Breast epithelium (tissue), 4 donors: ENCODE data around the gene GNAL. TPM values are rescaled to one million over a fixed set of nuclear protein-coding genes. Genes with fewer than 3 reads are reported as not detected.

ENCODE experiments used
- DNase-seq, 2 donors: peaks; one replicate each; pipeline ENCODE4 v3.0.0-alpha.2; 2019; ENCODE audit warnings: low spot score in 2 of 2
- H3K27ac ChIP-seq, 2 donors: fragments of 200-600 bp; sonication (generic) in 1 of 2; one replicate each; pipeline ENCODE4 v1.5.1; 2016 to 2019; ENCODE audit warnings: mild to moderate bottlenecking in 1 of 2
- H3K27me3 ChIP-seq, 2 donors: fragments of 200-600 bp; sonication (generic) in 1 of 2; one replicate each; pipeline versions ENCODE4 v1.5.1 to v1.6.0; 2017 to 2019; ENCODE audit warnings: control low read depth in 1 of 2, mild to moderate bottlenecking in 1 of 2
- H3K36me3 ChIP-seq: fragments of 200-600 bp; one replicate; pipeline ENCODE4 v1.5.1; 2019
- H3K4me1 ChIP-seq, 2 donors: fragments of 200-600 bp; sonication (generic); one replicate each; pipeline ENCODE4 v1.5.1; 2016 to 2019; ENCODE audit warnings: control low read depth in 1 of 2
- H3K4me3 ChIP-seq, 3 donors: fragments of 200-600 bp; sonication (generic); 1 replicate in 2 of 3; 2 replicates in 1 of 3; pipeline ENCODE4 v1.5.1; 2016 to 2019; ENCODE audit warnings: mild to moderate bottlenecking in 3 of 3, moderate library complexity in 2 of 3
- H3K9me3 ChIP-seq, 2 donors: fragments of 200-600 bp; sonication (generic) in 1 of 2; one replicate each; pipeline ENCODE4 v1.5.1; 2016 to 2019; ENCODE audit warnings: control low read depth in 1 of 2
- POLR2A ChIP-seq: fragments of 450-650 bp; IDR thresholded peaks from one replicate; pipeline ENCODE4 v1.6.1; 2016; ENCODE audit warnings: antibody characterized with exemption, mild to moderate bottlenecking, moderate library complexity
- POLR2AphosphoS5 ChIP-seq, 3 donors: sonication (generic); formaldehyde crosslinking; IDR thresholded peaks; one replicate each; pipeline ENCODE4 v1.6.1; 2017; ENCODE audit warnings: antibody characterized with exemption in 3 of 3
- intact Hi-C: fragments of 100-400 bp; cut with DNase I; formaldehyde crosslinking; loops from one replicate; pipeline ENCODE4 v1.15.1; 2023; ENCODE audit warnings: low total_unique reads
- total RNA-seq, 3 donors: library from RNA; depleted of rRNA; stranded (reverse); fragments of >200 nt; gene quantifications; one replicate each; pipeline ENCODE4 v1.1.0, GENCODE V29; 2016
- TF ChIP-seq, protein P1 (sequence below), 3 donors: fragments of 450-650 bp; IDR thresholded peaks; one replicate each; pipeline ENCODE4 v1.5.1; 2016 to 2017; ENCODE audit warnings: antibody characterized with exemption in 3 of 3, mild to moderate bottlenecking in 3 of 3, moderate library complexity in 3 of 3

The GNAL gene
- total RNA-seq, 3 donors from 2014 or later, result 6.6 to 15.4 (median 7.5) TPM

DNA sequence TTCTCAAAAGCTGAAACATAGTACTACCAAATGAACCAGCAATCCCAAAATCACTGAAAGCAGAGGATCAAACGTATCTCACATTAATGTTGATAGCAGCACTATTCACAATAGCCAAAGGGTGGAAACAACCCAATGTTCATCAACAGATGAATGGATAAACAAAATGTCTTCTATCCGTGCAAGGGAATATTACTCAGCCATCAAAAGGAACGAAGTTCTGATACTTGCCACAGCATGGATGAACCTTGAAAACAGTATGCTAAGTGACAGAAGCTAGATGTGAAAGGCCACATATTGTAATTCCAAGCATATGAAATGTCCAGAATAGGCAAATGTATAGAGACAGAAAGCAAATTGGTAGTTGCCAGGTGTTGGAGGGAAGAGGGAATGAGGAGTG, 105.1 kb downstream of the GNAL start:
- intact Hi-C loops, result no loop called here
- H3K36me3 ChIP-seq, result no peaks in the 10 kb centered on the region
- H3K4me1 ChIP-seq, result no peaks in the 10 kb centered on the region
- no peak overlapping the region for H3K27ac ChIP-seq
- DNase-seq, result no peak
- TF ChIP-seq POLR2AphosphoS5 (IDR thresholded peaks at IDR 0.05), result no peak
- TF ChIP-seq, protein P1, sequence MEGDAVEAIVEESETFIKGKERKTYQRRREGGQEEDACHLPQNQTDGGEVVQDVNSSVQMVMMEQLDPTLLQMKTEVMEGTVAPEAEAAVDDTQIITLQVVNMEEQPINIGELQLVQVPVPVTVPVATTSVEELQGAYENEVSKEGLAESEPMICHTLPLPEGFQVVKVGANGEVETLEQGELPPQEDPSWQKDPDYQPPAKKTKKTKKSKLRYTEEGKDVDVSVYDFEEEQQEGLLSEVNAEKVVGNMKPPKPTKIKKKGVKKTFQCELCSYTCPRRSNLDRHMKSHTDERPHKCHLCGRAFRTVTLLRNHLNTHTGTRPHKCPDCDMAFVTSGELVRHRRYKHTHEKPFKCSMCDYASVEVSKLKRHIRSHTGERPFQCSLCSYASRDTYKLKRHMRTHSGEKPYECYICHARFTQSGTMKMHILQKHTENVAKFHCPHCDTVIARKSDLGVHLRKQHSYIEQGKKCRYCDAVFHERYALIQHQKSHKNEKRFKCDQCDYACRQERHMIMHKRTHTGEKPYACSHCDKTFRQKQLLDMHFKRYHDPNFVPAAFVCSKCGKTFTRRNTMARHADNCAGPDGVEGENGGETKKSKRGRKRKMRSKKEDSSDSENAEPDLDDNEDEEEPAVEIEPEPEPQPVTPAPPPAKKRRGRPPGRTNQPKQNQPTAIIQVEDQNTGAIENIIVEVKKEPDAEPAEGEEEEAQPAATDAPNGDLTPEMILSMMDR (IDR thresholded peaks at IDR 0.05), result no peak
- no peak for TF ChIP-seq POLR2A
- no peaks in the 10 kb centered on the region for H3K9me3 ChIP-seq
- H3K4me3 ChIP-seq, result no peak overlapping the region
- H3K27me3 ChIP-seq, result no peaks in the 10 kb centered on the region

DNA sequence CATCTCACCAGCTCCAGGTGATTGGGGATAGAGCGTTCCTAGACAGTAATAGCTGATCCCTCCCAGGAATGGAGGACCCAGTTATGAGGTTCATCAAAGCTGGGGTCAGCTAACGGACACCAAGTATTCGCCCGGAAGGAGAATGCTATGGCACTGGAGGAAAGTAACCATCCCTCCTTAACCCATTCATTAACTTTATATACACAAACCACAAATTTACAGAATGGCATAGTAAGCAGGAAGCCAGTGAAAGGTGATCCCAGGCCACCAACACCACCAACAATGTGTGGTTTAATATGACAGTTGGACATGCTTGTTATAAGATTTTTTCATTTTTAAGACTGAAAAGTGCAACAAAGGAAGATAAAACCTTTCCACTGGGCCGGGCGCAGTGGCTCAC, 106.9 kb downstream of the GNAL start:
- no peak for DNase-seq
- intact Hi-C loops, result no loop called here

DNA sequence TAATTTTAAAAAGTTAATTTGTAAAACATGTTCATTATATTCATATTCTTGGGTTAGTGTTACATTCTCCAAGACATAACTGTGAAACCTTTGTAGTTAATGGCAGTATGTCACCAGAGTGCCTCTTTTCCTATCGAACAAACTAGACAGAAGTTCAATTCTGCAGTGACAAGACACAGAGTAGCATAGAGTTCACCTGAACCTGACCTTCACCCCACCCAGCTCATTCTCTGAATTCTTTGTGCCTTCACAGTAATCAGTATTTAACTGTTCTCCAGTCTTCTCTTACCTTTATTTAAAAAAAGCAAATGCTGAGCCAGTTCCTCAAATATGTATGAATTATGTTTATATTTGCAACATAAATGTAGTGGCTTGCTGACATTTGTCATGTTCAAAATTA, 109.2 kb downstream of the GNAL start:
- TF ChIP-seq POLR2A (no peak), POLR2AphosphoS5 (IDR thresholded peaks at IDR 0.05) (no peak)
- TF ChIP-seq, protein P1 (IDR thresholded peaks at IDR 0.05), result no peak
- DNase-seq, result no peak
- Histone ChIP-seq H3K4me1 (no peaks in the 10 kb centered on the region), H3K27me3 (no peaks in the 10 kb centered on the region), H3K36me3 (no peaks in the 10 kb centered on the region), H3K4me3 (no peak overlapping the region), H3K9me3 (no peaks in the 10 kb centered on the region), H3K27ac (no peak overlapping the region)
- intact Hi-C loops, result no loop called here

More for the DNA sequence above, 106.9 kb downstream of the GNAL start:
- H3K9me3 ChIP-seq, result no peaks in the 10 kb centered on the region
- TF ChIP-seq POLR2A, result no peak
- no peak for TF ChIP-seq POLR2AphosphoS5 (IDR thresholded peaks at IDR 0.05)
- TF ChIP-seq, protein P1 (IDR thresholded peaks at IDR 0.05), result no peak
- H3K27me3 ChIP-seq, result no peaks in the 10 kb centered on the region
- no peak overlapping the region for H3K27ac ChIP-seq
- H3K4me3 ChIP-seq, result no peak overlapping the region
- no peaks in the 10 kb centered on the region for H3K36me3 ChIP-seq
- no peaks in the 10 kb centered on the region for H3K4me1 ChIP-seq

DNA sequence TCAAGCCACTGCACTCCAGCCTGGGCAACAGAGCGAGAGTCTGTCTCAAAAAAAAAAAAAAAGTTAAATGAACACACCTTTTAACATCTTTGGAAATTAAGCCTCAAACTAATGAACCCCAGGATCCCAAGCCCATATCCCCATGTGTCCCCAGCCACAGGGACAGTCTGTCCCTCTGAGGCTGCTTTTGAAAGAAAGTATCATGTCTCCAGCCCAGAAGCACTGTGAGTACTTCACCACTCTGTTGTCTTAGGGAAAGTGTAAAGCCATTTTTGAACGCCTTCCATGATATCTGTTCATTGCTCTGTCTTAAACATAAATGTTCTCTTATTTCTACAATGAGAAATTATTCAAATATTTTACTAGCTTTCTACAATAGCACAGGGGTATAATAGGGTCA, 110.0 kb downstream of the GNAL start:
- Histone ChIP-seq H3K4me1 (no peaks in the 10 kb centered on the region), H3K27me3 (no peaks in the 10 kb centered on the region), H3K9me3 (no peaks in the 10 kb centered on the region), H3K36me3 (no peaks in the 10 kb centered on the region), H3K27ac (no peak overlapping the region), H3K4me3 (no peak overlapping the region)
- TF ChIP-seq POLR2A, result no peak
- TF ChIP-seq, protein P1 (IDR thresholded peaks at IDR 0.05), result no peak
- no peak for TF ChIP-seq POLR2AphosphoS5 (IDR thresholded peaks at IDR 0.05)
- DNase-seq, result no peak
- intact Hi-C loops, result no loop called here

DNA sequence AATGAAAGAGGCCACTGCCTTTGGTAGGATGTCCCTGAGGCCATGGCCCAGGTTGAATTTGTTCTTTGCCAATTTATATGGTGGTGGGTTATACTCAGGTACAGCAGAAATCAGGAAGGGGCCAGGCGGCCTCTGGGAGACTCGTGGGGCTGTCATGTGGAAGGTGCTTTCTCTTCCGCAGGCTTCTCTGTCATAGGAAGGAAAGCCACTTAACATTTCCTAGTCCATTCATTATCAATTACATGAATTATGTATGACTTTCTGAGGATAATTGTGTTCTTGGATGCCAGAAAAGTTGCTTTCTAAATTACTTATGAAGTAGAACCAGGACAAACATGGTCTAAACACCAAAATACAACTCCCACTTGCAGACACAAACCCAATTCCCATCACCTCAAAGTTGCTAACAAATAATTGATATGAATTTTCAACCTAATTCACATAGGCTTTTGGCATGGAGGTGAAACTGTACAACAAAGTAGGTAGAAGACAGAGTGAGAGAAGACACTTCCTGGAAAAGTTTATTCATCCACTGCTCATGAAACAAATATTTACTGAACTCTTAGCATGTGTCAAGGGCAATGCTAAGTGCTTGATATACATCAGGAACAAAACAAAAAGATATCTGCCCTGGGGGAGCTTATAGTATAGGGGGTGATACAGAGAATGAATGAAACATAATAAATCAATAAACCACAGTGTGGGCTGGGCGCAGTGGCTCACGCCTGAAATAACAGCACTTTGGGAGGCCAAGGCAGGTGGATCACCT, 111.7 kb downstream of the GNAL start:
- DNase-seq, result no peak
- Histone ChIP-seq H3K27me3 (no peaks in the 10 kb centered on the region), H3K4me1 (no peaks in the 10 kb centered on the region), H3K9me3 (no peaks in the 10 kb centered on the region), H3K4me3 (no peak overlapping the region), H3K27ac (no peak overlapping the region), H3K36me3 (no peaks in the 10 kb centered on the region)
- intact Hi-C loops, result no loop called here
- TF ChIP-seq POLR2A, result no peak
- TF ChIP-seq, protein P1 (IDR thresholded peaks at IDR 0.05), result no peak
